A673 (cell line): Measurements from ENCODE around the gene THSD7B.

Experiments
- CTCF ChIP-seq: fragments of 300-800, 200-600 bp; sonication (generic); conservative IDR thresholded peaks from 2 replicates; pipeline ENCODE4 v1.5.1; 2017; ENCODE audit warnings: low read depth, mild to moderate bottlenecking, antibody characterized with exemption, low read length, moderate library complexity, mixed read lengths
- EZH2 ChIP-seq: fragments of 200-600 bp; sonication (generic); IDR thresholded peaks from 2 replicates; pipeline ENCODE4 v1.6.1; 2017; ENCODE audit warnings: borderline replicate concordance, low read depth, mild to moderate bottlenecking, mixed read lengths, antibody characterized with exemption, low read length; ENCODE audit not compliant: poor library complexity, severe bottlenecking

GRCh38 chr2:137237055-137237454 lies 471.7 kb downstream of the THSD7B start:
- TF ChIP-seq CTCF (no peak), EZH2 (no peak)
